Measurements from ENCODE around the gene IRAK2.

DNA sequence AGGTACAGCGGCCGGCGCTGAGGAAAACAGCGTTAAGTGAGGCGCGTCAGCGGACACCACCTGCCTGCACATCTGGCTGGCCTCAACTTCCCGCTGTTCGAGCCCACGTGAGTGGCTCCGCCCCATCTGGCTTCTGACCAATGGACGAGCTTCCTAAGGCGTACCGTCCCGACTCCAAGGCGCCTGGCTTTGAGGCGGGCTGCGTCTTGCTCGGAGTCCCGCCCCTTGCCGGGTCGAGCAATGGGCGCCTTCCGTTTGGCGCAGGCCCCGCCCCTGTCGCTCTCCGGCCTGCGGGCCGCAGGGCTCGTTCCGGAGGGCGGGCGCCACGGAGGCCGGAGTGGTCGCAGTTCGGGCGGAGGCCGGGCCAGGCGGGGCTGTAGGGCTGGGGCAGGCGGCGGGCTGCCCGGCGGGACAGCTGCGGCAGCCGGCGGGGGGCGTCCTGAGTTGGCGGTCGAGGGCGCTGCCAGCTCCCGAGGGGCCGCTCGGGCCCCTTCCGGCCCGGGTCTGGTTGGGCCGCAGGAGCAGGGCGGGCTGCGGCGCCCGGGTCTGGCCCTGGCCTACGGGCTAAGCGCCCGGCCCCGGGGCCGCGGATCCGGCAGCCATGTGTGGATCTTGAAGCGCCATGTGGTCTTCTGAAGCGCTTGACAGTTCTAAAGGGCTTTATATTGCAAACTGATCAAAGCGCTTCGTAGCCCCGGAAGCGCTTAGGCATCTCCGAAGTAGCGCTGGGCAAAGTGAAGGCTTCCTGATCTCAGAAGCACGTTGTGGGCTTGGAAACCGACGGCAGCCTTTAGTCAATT is 83.7 kb downstream of the IRAK2 start, which contains the start of gene TATDN2:
- TF ChIP-seq, protein P1, sequence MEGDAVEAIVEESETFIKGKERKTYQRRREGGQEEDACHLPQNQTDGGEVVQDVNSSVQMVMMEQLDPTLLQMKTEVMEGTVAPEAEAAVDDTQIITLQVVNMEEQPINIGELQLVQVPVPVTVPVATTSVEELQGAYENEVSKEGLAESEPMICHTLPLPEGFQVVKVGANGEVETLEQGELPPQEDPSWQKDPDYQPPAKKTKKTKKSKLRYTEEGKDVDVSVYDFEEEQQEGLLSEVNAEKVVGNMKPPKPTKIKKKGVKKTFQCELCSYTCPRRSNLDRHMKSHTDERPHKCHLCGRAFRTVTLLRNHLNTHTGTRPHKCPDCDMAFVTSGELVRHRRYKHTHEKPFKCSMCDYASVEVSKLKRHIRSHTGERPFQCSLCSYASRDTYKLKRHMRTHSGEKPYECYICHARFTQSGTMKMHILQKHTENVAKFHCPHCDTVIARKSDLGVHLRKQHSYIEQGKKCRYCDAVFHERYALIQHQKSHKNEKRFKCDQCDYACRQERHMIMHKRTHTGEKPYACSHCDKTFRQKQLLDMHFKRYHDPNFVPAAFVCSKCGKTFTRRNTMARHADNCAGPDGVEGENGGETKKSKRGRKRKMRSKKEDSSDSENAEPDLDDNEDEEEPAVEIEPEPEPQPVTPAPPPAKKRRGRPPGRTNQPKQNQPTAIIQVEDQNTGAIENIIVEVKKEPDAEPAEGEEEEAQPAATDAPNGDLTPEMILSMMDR (IDR thresholded peaks at IDR 0.05) = peak in 1 of 6 experiments; percentile 8
- TF ChIP-seq POLR2A (IDR thresholded peaks at IDR 0.05) = peak in 3 of 4 donors; percentile 70 to 94 (median 91)
